DOHH2 (cell line): ENCODE results near the gene HBZ.

ENCODE experiments used
- H3F3A ChIP-seq: fragments of 200-600 bp; sonication (generic), shearing (Covaris generic); 2 replicates; pipeline ENCODE4 v1.6.0; 2016; ENCODE audit warnings: antibody characterized with exemption, mild to moderate bottlenecking; ENCODE audit not compliant: control insufficient read depth, insufficient read depth
- H3K27ac ChIP-seq: fragments of 200-600 bp; sonication (generic); 2 replicates; pipeline ENCODE4 v1.5.1; 2014; ENCODE audit warnings: low read depth, mild to moderate bottlenecking, low read length, moderate library complexity
- H3K27me3 ChIP-seq: fragments of 200-600 bp; sonication (generic); 2 replicates; pipeline ENCODE4 v1.6.1; 2014; ENCODE audit warnings: mild to moderate bottlenecking, low read length, mixed read lengths; ENCODE audit not compliant: control insufficient read depth
- H3K36me3 ChIP-seq: fragments of 200-600 bp; sonication (generic); 2 replicates; pipeline ENCODE4 v1.6.1; 2014; ENCODE audit warnings: mild to moderate bottlenecking, low read length, moderate library complexity, mixed read lengths; ENCODE audit not compliant: control insufficient read depth
- H3K4me1 ChIP-seq: fragments of 200-600 bp; sonication (generic); 2 replicates; pipeline ENCODE4 v1.6.1; 2014; ENCODE audit warnings: mild to moderate bottlenecking, low read length, mixed read lengths; ENCODE audit not compliant: control insufficient read depth
- H3K4me2 ChIP-seq: fragments of 200-600 bp; sonication (generic); 2 replicates; pipeline ENCODE4 v1.6.0; 2014; ENCODE audit warnings: mild to moderate bottlenecking, low read length, moderate library complexity
- H3K4me3 ChIP-seq: fragments of 200-600 bp; sonication (generic); 2 replicates; pipeline ENCODE4 v1.5.1; 2014; ENCODE audit warnings: mild to moderate bottlenecking, low read length, mixed read lengths
- H3K79me2 ChIP-seq: fragments of 200-600 bp; sonication (generic); 2 replicates; pipeline ENCODE4 v1.6.1; 2014; ENCODE audit warnings: mild to moderate bottlenecking, low read length, mixed read lengths; ENCODE audit not compliant: control insufficient read depth
- H3K9me2 ChIP-seq: fragments of 200-600 bp; sonication (generic); replicated peaks from 2 replicates; pipeline ENCODE4 v1.6.1; 2014; ENCODE audit warnings: mild to moderate bottlenecking, low read length, mixed read lengths; ENCODE audit not compliant: control insufficient read depth
- H3K9me3 ChIP-seq: fragments of 200-600 bp; sonication (generic); 2 replicates; pipeline ENCODE4 v1.6.1; 2014; ENCODE audit warnings: antibody characterized with exemption, low read length, mixed read lengths; ENCODE audit not compliant: control insufficient read depth, insufficient read depth
- H4K20me1 ChIP-seq: fragments of 200-600 bp; sonication (generic); 2 replicates; pipeline ENCODE4 v1.6.0; 2014; ENCODE audit warnings: low read depth, mild to moderate bottlenecking, antibody characterized with exemption, low read length, moderate library complexity; ENCODE audit not compliant: control insufficient read depth, insufficient read depth
- EZH2phosphoT487 ChIP-seq: fragments of 200-600 bp; sonication (generic); IDR thresholded peaks from 2 replicates; pipeline ENCODE4 v1.6.1; 2017; ENCODE audit warnings: borderline replicate concordance, mild to moderate bottlenecking, antibody characterized with exemption, low read length, moderate library complexity, mixed read lengths
- TF ChIP-seq, protein P1 (sequence below): fragments of 200-600 bp; sonication (generic); IDR thresholded peaks from one replicate; pipeline ENCODE4 v1.5.1; 2014; ENCODE audit warnings: antibody characterized with exemption, mild to moderate bottlenecking, low read depth, low read length; ENCODE audit not compliant: poor library complexity, severe bottlenecking

The HBZ gene

DNA sequence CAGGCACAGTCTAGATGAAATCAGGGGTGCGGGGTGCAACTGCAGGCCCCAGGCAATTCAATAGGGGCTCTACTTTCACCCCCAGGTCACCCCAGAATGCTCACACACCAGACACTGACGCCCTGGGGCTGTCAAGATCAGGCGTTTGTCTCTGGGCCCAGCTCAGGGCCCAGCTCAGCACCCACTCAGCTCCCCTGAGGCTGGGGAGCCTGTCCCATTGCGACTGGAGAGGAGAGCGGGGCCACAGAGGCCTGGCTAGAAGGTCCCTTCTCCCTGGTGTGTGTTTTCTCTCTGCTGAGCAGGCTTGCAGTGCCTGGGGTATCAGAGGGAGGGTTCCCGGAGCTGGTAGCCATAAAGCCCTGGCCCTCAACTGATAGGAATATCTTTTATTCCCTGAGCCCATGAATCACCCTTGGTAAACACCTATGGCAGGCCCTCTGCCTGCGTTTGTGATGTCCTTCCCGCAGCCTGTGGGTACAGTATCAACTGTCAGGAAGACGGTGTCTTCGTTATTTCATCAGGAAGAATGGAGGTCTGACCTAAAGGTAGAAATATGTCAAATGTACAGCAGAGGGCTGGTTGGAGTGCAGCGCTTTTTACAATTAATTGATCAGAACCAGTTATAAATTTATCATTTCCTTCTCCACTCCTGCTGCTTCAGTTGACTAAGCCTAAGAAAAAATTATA is 25.7 kb downstream of the HBZ start:
- Histone ChIP-seq H4K20me1 (no peaks in the 10 kb centered on the region), H3K4me2 (no peak overlapping the region), H3K4me1 (peaks cover 10% of the 10 kb centered on the region), H3K36me3 (no peaks in the 10 kb centered on the region), H3F3A (peaks cover 12% of the 10 kb centered on the region), H3K27ac (no peak overlapping the region), H3K9me3 (no peaks in the 10 kb centered on the region), H3K79me2 (no peaks in the 10 kb centered on the region), H3K4me3 (no peak overlapping the region), H3K9me2 (no peaks in the 10 kb centered on the region), H3K27me3 (peaks cover 30% of the 10 kb centered on the region)
- no peak for TF ChIP-seq EZH2phosphoT487
- TF ChIP-seq, protein P1, sequence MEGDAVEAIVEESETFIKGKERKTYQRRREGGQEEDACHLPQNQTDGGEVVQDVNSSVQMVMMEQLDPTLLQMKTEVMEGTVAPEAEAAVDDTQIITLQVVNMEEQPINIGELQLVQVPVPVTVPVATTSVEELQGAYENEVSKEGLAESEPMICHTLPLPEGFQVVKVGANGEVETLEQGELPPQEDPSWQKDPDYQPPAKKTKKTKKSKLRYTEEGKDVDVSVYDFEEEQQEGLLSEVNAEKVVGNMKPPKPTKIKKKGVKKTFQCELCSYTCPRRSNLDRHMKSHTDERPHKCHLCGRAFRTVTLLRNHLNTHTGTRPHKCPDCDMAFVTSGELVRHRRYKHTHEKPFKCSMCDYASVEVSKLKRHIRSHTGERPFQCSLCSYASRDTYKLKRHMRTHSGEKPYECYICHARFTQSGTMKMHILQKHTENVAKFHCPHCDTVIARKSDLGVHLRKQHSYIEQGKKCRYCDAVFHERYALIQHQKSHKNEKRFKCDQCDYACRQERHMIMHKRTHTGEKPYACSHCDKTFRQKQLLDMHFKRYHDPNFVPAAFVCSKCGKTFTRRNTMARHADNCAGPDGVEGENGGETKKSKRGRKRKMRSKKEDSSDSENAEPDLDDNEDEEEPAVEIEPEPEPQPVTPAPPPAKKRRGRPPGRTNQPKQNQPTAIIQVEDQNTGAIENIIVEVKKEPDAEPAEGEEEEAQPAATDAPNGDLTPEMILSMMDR = no peak

DNA sequence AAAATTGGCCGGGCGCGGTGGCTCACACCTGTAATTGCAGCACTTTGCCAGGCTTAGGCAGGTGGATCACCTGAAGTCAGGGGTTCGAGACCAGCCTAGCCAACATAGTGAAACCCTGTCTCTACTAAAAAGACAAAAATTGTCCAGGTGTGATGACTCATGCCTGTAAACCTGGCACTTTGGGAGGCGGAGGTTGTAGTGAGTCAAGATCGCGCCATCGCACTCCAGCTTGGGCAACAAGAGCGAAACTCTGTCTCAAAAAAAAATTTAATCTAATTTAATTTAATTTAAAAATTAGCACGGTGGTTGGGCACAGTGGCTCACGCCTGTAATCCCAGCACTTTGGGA is 26.2 kb downstream of the HBZ start:
- Histone ChIP-seq H3K36me3 (no peaks in the 10 kb centered on the region), H3K27me3 (peaks cover 27% of the 10 kb centered on the region), H3K4me1 (peaks cover 10% of the 10 kb centered on the region), H3K4me2 (no peak overlapping the region), H3K4me3 (no peak overlapping the region), H3K9me3 (no peaks in the 10 kb centered on the region), H3F3A (peaks cover 14% of the 10 kb centered on the region), H3K9me2 (no peaks in the 10 kb centered on the region), H4K20me1 (no peaks in the 10 kb centered on the region), H3K79me2 (no peaks in the 10 kb centered on the region), H3K27ac (no peak overlapping the region)
- TF ChIP-seq, protein P1 = no peak
- no peak for TF ChIP-seq EZH2phosphoT487

DNA sequence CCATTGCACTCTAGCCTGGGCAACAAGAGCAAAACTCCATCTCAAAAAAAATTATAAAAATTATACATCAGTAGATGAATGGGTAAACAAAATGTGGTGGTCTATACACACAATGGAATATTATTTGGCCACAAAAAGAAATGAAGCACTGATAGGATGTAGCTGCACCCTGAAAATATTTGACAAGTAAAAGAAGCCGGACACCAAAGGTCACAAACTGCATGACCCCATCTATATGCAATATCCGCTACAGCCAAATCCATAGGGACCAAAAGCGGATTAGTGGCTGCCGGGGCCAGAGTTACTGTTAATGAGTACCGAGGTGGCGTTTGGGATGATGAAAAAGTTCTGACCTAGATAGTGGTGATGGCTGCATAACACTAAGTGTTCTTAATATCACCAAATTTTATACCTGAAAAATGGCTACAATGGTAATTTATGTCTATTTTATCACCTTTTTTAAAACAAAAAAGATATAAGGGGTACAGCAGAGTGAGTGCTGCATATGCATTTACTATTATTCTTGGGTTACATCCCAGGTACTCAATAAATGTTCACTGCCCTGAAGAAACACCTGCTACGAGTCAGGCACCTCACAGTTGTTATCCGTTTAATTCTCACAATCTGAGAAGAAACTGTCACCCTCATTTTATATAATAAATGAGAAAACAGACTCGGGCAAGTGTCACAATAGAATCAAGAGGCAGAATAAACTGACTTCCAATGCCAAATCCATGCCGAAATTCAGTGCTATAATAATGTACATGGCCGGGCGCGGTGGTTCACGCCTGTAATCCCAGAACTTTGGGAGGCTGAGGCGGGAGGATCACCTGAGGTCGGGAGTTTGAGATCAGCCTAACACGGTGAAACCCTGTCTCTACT is 27.0 kb downstream of the HBZ start:
- peaks cover 10% of the 10 kb centered on the region for H3K4me1 ChIP-seq
- no peaks in the 10 kb centered on the region for H4K20me1 ChIP-seq
- H3K4me3 ChIP-seq = no peak overlapping the region
- H3K79me2 ChIP-seq = no peaks in the 10 kb centered on the region
- H3K27me3 ChIP-seq = peaks cover 25% of the 10 kb centered on the region
- no peak for TF ChIP-seq EZH2phosphoT487
- TF ChIP-seq, protein P1 = no peak
- no peaks in the 10 kb centered on the region for H3K36me3 ChIP-seq
- no peak overlapping the region for H3K27ac ChIP-seq
- no peaks in the 10 kb centered on the region for H3K9me2 ChIP-seq
- H3K9me3 ChIP-seq = no peaks in the 10 kb centered on the region
- H3F3A ChIP-seq = peaks cover 14% of the 10 kb centered on the region
- no peak overlapping the region for H3K4me2 ChIP-seq
